Activated T-helper 17 cell treated with anti-CD3 and anti-CD28 coated beads, Interleukin-2, amount 50 U/mL, for 72 hours (primary cell): Measurements from ENCODE around the gene ZNF541. TPM values are rescaled to one million over a fixed set of nuclear protein-coding genes. Genes with fewer than 3 reads are reported as not detected.

Experiments used
- ATAC-seq: fragments of 150-1000 bp; cut with Tn5 transposase; replicated peaks from 2 replicates; pipeline ENCODE4 v1.10.0; 2021; ENCODE audit warnings: mild to moderate bottlenecking, moderate library complexity
- H3K27ac Mint-ChIP-seq: one replicate; pipeline ENCODE4 v1.8.0; 2022; ENCODE audit warnings: mixed read lengths
- H3K27me3 Mint-ChIP-seq: one replicate; pipeline ENCODE4 v1.8.0; 2022; ENCODE audit warnings: mixed read lengths
- H3K36me3 Mint-ChIP-seq: one replicate; pipeline ENCODE4 v1.8.0; 2022; ENCODE audit warnings: low read depth, mild to moderate bottlenecking, mixed read lengths
- H3K4me1 Mint-ChIP-seq: one replicate; pipeline ENCODE4 v1.8.0; 2022; ENCODE audit warnings: mixed read lengths
- H3K4me3 Mint-ChIP-seq: one replicate; pipeline ENCODE4 v1.8.0; 2022; ENCODE audit warnings: mild to moderate bottlenecking, mixed read lengths
- H3K9me3 Mint-ChIP-seq: one replicate; pipeline ENCODE4 v1.8.0; 2022; ENCODE audit warnings: mixed read lengths
- total RNA-seq, 2 donors: library from RNA; stranded (reverse); gene quantifications; one replicate each; pipeline ENCODE4 v1.2.3, GENCODE V29; 2022

Gene ZNF541
- total RNA-seq, result under 1 TPM; 0.04 to 0.98 TPM

GRCh38 chr19:47573071-47574026 is at the start of gene ZNF541:
TSS of gene ZNF541 (minus strand) at chr19:47573148. CDS start at chr19:47555856, 17,292 bp downstream.
- H3K9me3 Mint-ChIP-seq, result no peaks in the 10 kb centered on the region
- H3K4me3 Mint-ChIP-seq, result peak within 1 kb of the TSS; percentile 44
- ATAC-seq, result peak; percentile 76
- no peaks in the 10 kb centered on the region for H3K36me3 Mint-ChIP-seq
- peaks cover 19% of the 10 kb centered on the region for H3K4me1 Mint-ChIP-seq
- H3K27ac Mint-ChIP-seq, result peak within 1 kb of the TSS; percentile 15
- H3K27me3 Mint-ChIP-seq, result no peaks in the 10 kb centered on the region

- Mint-ChIP-seq H3K27ac (no peak overlapping the region), H3K36me3 (peaks cover 8% of the 10 kb centered on the region), H3K27me3 (no peaks in the 10 kb centered on the region), H3K4me3 (no peak overlapping the region), H3K4me1 (peaks cover 8% of the 10 kb centered on the region), H3K9me3 (no peaks in the 10 kb centered on the region)
- ATAC-seq, result no peak
Measured at GRCh38 chr19:47619763-47620162, 46.8 kb upstream of the ZNF541 start.

GRCh38 chr19:47618771-47619170 is 45.8 kb upstream of the ZNF541 start:
- Mint-ChIP-seq H3K27ac (no peak overlapping the region), H3K4me3 (no peak overlapping the region), H3K36me3 (peaks cover 1% of the 10 kb centered on the region), H3K4me1 (peaks cover 4% of the 10 kb centered on the region), H3K27me3 (no peaks in the 10 kb centered on the region), H3K9me3 (no peaks in the 10 kb centered on the region)
- no peak for ATAC-seq

- Mint-ChIP-seq H3K36me3 (no peaks in the 10 kb centered on the region), H3K4me3 (no peak overlapping the region), H3K4me1 (peaks cover 12% of the 10 kb centered on the region), H3K27me3 (no peaks in the 10 kb centered on the region), H3K9me3 (no peaks in the 10 kb centered on the region), H3K27ac (no peak overlapping the region)
- no peak for ATAC-seq
Measured at GRCh38 chr19:47615714-47616113, 42.8 kb upstream of the ZNF541 start.

- Mint-ChIP-seq H3K27me3 (no peaks in the 10 kb centered on the region), H3K4me1 (peaks cover 13% of the 10 kb centered on the region), H3K9me3 (no peaks in the 10 kb centered on the region), H3K36me3 (no peaks in the 10 kb centered on the region), H3K4me3 (no peak overlapping the region), H3K27ac (no peak overlapping the region)
- no peak for ATAC-seq
Measured at GRCh38 chr19:47615230-47615629, 42.3 kb upstream of the ZNF541 start.

GRCh38 chr19:47614559-47614958 is 41.6 kb upstream of the ZNF541 start:
- ATAC-seq, result no peak
- no peak overlapping the region for H3K27ac Mint-ChIP-seq
- no peak overlapping the region for H3K4me3 Mint-ChIP-seq
- H3K36me3 Mint-ChIP-seq, result no peaks in the 10 kb centered on the region
- H3K9me3 Mint-ChIP-seq, result no peaks in the 10 kb centered on the region
- H3K4me1 Mint-ChIP-seq, result peaks cover 9% of the 10 kb centered on the region
- H3K27me3 Mint-ChIP-seq, result no peaks in the 10 kb centered on the region

GRCh38 chr19:47614021-47614295 is 41.0 kb upstream of the ZNF541 start:
- H3K4me1 Mint-ChIP-seq, result peaks cover 9% of the 10 kb centered on the region
- H3K36me3 Mint-ChIP-seq, result no peaks in the 10 kb centered on the region
- ATAC-seq, result no peak
- H3K27me3 Mint-ChIP-seq, result no peaks in the 10 kb centered on the region
- no peaks in the 10 kb centered on the region for H3K9me3 Mint-ChIP-seq
- no peak overlapping the region for H3K27ac Mint-ChIP-seq
- H3K4me3 Mint-ChIP-seq, result no peak overlapping the region

- H3K27ac Mint-ChIP-seq, result no peak overlapping the region
- no peak for ATAC-seq
- H3K27me3 Mint-ChIP-seq, result no peaks in the 10 kb centered on the region
- H3K4me3 Mint-ChIP-seq, result no peak overlapping the region
- no peaks in the 10 kb centered on the region for H3K36me3 Mint-ChIP-seq
- H3K4me1 Mint-ChIP-seq, result peaks cover 9% of the 10 kb centered on the region
- no peaks in the 10 kb centered on the region for H3K9me3 Mint-ChIP-seq
Measured at GRCh38 chr19:47613165-47614020, 40.4 kb upstream of the ZNF541 start.

GRCh38 chr19:47610902-47611301 is 38.0 kb upstream of the ZNF541 start:
- no peak for ATAC-seq
- Mint-ChIP-seq H3K36me3 (no peaks in the 10 kb centered on the region), H3K9me3 (no peaks in the 10 kb centered on the region), H3K27me3 (no peaks in the 10 kb centered on the region), H3K4me3 (peak overlapping the region; percentile 80), H3K4me1 (peaks cover 9% of the 10 kb centered on the region), H3K27ac (peak overlapping the region; percentile 67)

- Mint-ChIP-seq H3K27me3 (no peaks in the 10 kb centered on the region), H3K27ac (peak overlapping the region; percentile 67), H3K36me3 (no peaks in the 10 kb centered on the region), H3K4me1 (peaks cover 9% of the 10 kb centered on the region), H3K4me3 (peak overlapping the region; percentile 80), H3K9me3 (no peaks in the 10 kb centered on the region)
- ATAC-seq, result peak; percentile 8
Measured at GRCh38 chr19:47609906-47610894, 37.3 kb upstream of the ZNF541 start.

GRCh38 chr19:47608969-47609905 is 36.3 kb upstream of the ZNF541 start, which contains the start of gene BICRA:
TSS of gene BICRA (plus strand) at chr19:47609134. CDS start at chr19:47673575, 64,441 bp downstream.
- H3K4me3 Mint-ChIP-seq, result peak within 1 kb of the TSS; percentile 80
- H3K4me1 Mint-ChIP-seq, result peaks cover 9% of the 10 kb centered on the region
- peak; percentile 59 for ATAC-seq
- H3K36me3 Mint-ChIP-seq, result no peaks in the 10 kb centered on the region
- H3K9me3 Mint-ChIP-seq, result no peaks in the 10 kb centered on the region
- H3K27me3 Mint-ChIP-seq, result no peaks in the 10 kb centered on the region
- peak within 1 kb of the TSS; percentile 87 for H3K27ac Mint-ChIP-seq

- H3K4me1 Mint-ChIP-seq, result peaks cover 9% of the 10 kb centered on the region
- ATAC-seq, result peak; percentile 94
- H3K4me3 Mint-ChIP-seq, result peak overlapping the region; percentile 80
- no peaks in the 10 kb centered on the region for H3K9me3 Mint-ChIP-seq
- no peaks in the 10 kb centered on the region for H3K36me3 Mint-ChIP-seq
- H3K27ac Mint-ChIP-seq, result peak overlapping the region; percentile 87
- no peaks in the 10 kb centered on the region for H3K27me3 Mint-ChIP-seq
Measured at GRCh38 chr19:47608074-47608918, 35.3 kb upstream of the ZNF541 start.
